GM21423 (cell line): ENCODE measurements around the gene RALGAPB.
"Not testable (repeated sequence)": the region's sequence is repeated elsewhere in the genome, so short reads cannot be mapped to it uniquely, and the experiment has no call there.

ENCODE experiments used
- ATAC-seq: cut with Tn5 transposase; IDR thresholded peaks from one replicate; pipeline ENCODE4 v1.9.1; 2021; ENCODE audit warnings: mild to moderate bottlenecking, moderate library complexity; ENCODE audit not compliant: unreplicated experiment

RALGAPB gene

GRCh38 chr20:38485041-38485440 lies 12.4 kb downstream of the RALGAPB start:
- no peak for ATAC-seq

- ATAC-seq, result no peak
Observed at GRCh38 chr20:38489181-38489580, 16.5 kb downstream of the RALGAPB start.

- no peak for ATAC-seq
Observed at GRCh38 chr20:38497246-38497935, 24.7 kb downstream of the RALGAPB start.

- ATAC-seq, result no peak
Observed at GRCh38 chr20:38498909-38499308, 26.3 kb downstream of the RALGAPB start.

- no peak for ATAC-seq
Observed at GRCh38 chr20:38499366-38499765, 26.7 kb downstream of the RALGAPB start.

- no peak for ATAC-seq
Observed at GRCh38 chr20:38501858-38502436, 29.3 kb downstream of the RALGAPB start.

- ATAC-seq, result no peak
Observed at GRCh38 chr20:38504368-38505090, 31.9 kb downstream of the RALGAPB start.

- ATAC-seq, result no peak
Observed at GRCh38 chr20:38505091-38505455, 32.4 kb downstream of the RALGAPB start.

- not testable (repeated sequence) for ATAC-seq
Observed at GRCh38 chr20:38511726-38512125, 39.1 kb downstream of the RALGAPB start.

GRCh38 chr20:38514185-38514584 lies 41.5 kb downstream of the RALGAPB start:
- ATAC-seq, result no peak

GRCh38 chr20:38514947-38515346 lies 42.3 kb downstream of the RALGAPB start:
- ATAC-seq, result no peak

GRCh38 chr20:38515631-38516030 lies 43.0 kb downstream of the RALGAPB start:
- no peak for ATAC-seq

- no peak for ATAC-seq
Observed at GRCh38 chr20:38519426-38519825, 46.8 kb downstream of the RALGAPB start.

GRCh38 chr20:38520261-38520660 lies 47.6 kb downstream of the RALGAPB start:
- ATAC-seq, result no peak

GRCh38 chr20:38523697-38524096 lies 51.1 kb downstream of the RALGAPB start:
- ATAC-seq, result no peak

- no peak for ATAC-seq
Observed at GRCh38 chr20:38528167-38528566, 55.5 kb downstream of the RALGAPB start.

- ATAC-seq, result no peak
Observed at GRCh38 chr20:38531021-38531420, 58.4 kb downstream of the RALGAPB start.

- no peak for ATAC-seq
Observed at GRCh38 chr20:38534756-38535155, 62.1 kb downstream of the RALGAPB start.

- ATAC-seq, result no peak
Observed at GRCh38 chr20:38536310-38536709, 63.7 kb downstream of the RALGAPB start.

- no peak for ATAC-seq
Observed at GRCh38 chr20:38537176-38537575, 64.5 kb downstream of the RALGAPB start.

GRCh38 chr20:38538789-38539188 lies 66.1 kb downstream of the RALGAPB start:
- ATAC-seq, result no peak
